Stimulated activated CD4-positive, alpha-beta T cell treated with anti-CD3 and anti-CD28 coated beads, Interleukin-2, amount 100 ng/mL, for 24 hours (primary cell): Measurements from ENCODE around the gene ANKRD13A.
"Not testable (repeated sequence)": the region's sequence is repeated elsewhere in the genome, so short reads cannot be mapped to it uniquely, and the experiment has no call there.

ENCODE experiments used
- DNase-seq, 2 donors: peaks; one replicate each; pipeline ENCODE4 v3.0.0-alpha.2; 2020

The ANKRD13A gene

DNA sequence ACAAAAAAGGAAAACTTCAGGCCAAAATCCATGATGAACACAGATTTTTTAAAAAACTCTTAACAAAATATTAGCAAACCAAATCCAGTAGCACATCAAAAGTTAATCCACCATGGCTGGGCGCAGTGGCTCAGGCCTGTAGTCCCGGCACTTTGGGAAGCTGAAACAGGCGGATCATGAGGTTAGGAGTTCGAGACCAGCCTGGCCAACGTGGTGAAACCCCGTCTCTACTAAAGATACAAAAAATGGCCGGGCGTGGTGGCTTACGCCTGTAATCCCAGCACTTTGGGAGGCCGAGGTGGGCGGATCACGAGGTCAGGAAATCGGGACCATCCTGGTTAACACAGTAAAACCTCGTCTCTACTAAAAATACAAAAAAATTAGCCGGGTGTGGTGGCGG lies 13.0 kb upstream of the ANKRD13A start:
- not testable (repeated sequence) for DNase-seq

- no peak for DNase-seq
Observed at GRCh38 chr12:109987615-109988014, 11.6 kb upstream of the ANKRD13A start.

DNA sequence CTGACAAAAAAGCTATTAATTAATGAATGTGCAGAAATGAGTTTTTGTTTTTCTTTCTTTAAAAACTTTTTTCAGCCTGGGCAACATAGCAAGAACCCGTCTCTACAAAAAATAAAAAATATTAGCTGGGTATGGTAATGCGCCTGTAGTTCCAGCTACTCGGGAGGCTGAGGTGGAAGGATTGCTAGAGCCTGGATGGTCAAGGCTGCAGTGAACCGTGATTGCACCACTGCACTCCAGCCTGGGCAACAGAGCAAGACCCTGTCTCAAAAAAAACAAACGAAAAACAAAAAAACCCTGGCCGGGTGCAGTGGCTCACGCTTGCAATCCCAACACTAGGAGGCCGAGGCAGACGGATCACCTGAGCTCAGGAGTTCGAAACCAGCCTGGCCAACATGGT lies 11.0 kb upstream of the ANKRD13A start:
- no peak for DNase-seq

DNA sequence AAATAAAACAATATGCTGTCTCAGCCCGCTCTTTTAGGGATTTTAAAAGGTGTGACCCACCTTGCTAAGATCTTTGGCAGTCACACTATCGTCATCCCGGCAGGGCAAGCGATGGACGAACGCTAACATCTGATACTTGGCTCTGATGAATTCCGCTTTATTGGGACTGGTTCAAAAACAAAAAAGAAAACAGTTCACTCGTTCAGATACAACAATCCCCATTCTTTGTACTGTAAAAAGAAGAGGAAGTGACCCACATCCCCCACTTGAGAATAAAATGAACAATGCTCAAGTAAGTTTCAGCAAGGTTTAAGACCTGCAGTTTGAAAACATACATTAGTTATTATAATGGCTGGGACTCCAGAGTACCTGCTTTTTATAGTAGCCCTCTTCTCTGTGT lies 10.3 kb upstream of the ANKRD13A start:
- DNase-seq: no peak

DNA sequence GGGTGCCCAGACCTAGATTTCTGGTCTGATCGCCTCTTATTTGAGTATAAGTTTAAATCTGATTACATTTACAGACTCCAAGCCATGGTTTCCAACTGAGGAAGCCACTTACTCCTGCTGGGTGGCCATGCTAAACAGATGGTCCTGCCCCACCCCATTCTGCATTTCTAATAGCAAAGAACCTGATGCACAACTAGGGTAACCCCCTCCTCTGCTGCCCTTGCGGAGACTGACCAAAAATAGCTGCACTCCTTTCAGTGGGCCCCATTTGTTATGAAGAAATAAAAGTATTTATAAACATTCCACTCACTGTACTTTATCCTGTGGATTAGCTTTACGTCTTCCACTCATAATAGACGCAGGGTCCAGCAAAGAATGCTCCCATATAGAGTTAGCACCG lies 9.8 kb upstream of the ANKRD13A start:
- DNase-seq: no peak

GRCh38 chr12:109991586-109991985 lies 7.6 kb upstream of the ANKRD13A start:
- DNase-seq: no peak

- DNase-seq: no peak
Observed at GRCh38 chr12:109993091-109993490, 6.1 kb upstream of the ANKRD13A start.

DNA sequence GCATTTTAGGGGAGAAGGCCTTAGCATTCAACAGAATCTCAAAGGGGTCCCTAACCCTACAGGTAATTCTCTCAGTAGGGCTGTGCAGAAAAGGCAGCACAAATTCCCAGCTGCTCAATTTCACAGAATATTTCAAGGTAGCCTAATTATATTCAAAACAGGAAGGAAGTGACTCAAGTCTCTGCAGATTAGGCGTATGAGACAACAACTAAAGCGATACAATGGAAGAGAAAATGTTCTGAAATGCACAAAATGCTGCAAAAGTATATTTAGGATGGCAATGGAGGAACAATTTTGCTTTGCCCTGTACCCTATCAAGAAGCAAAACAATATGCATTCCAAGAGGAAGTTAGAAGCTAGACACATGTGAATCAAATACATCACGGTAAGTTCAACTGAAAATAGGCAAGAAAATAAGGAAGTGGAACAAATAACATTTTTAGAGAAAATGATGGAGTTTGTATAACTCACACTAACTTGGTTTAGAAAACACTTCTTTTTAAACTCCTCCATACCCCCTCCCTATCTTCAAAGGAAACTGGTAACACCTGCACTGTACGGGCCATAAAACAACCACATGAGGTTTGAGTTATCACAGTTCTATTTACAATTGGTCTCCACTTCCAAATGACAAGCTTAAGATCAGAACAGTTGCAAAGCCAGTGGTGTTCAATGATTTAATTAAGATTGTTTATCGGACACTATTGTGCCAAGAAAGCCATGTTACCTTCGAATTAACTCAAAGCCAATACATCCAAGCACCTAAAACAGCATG lies 4.6 kb upstream of the ANKRD13A start:
- no peak for DNase-seq

GRCh38 chr12:109995361-109995685 lies 3.9 kb upstream of the ANKRD13A start:
- no peak for DNase-seq

- peak; percentile 93 for DNase-seq
Observed at GRCh38 chr12:109995686-109996482, 3.3 kb upstream of the ANKRD13A start, which contains the start of gene GIT2. GIT2 (minus strand) TSS chr12:109996368; CDS start chr12:109996224, 144 bp downstream.

DNA sequence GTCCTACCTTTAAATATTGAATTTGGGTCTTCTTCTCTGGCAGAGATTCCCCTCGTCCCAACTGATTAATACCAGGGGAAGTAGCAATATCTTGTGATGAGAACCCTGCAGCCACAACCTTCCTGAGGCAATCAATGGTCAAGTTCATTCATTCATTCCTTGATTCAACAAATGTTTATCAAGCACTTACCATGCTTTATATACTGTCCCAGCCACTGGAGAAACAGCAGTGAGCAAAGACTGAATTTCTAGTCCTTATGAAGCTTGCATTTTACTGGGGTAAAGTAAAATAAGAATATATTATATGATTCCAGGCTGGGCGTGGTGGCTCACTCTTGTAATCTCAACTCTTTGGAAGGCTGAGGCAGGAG lies 2.8 kb upstream of the ANKRD13A start:
- DNase-seq: no peak

DNA sequence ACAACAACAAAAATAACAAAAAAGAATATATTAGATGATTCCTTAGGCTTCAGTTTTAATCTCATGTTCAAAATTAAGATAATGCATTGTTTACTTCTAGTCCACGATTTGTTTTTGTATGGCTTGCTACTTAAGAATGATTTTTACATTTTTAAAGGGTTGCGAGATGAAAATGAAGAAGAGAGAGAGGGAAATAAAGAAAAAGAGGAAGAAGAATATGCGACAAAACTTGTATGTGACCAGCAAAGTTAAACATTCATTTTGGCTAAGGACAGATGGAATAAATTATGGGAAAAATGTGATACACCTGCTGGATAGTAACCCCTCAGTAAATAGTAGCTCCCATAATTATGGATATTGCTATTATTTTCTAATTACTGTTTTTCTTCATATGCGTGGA lies 1.8 kb upstream of the ANKRD13A start:
- DNase-seq: no peak

DNA sequence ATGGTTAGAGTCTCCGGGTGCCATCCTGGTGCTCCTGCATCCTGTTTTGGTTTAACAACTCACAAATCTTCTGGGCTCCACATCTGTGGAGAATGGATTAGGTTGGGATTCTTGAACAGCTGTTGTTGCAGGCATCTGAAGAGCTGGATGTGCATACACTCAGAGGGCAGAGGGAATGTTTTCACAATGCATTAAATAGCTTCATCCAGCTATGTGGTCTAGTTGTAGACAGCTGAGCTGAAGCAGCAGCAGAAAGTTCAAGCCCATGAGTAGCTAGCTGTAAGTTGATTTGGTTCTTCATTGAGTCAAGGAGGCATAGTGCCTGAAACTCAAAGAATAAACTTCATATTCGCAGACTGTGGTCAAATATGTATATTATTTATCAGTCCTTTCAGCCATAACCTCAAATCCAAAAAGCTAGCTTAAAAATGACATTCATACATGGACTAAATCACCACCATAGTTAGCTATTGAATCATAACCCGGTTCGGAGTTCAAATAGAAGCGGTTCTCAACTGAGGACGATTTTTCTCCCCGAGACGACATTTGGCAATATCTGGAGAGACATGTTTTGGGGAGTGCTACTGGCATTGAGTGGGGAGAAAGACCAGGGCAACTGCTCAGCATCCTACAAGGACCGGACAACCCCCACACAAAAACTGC lies 858 bp upstream of the ANKRD13A start:
- no peak for DNase-seq

GRCh38 chr12:109999649-109999971 lies 380 bp downstream of the ANKRD13A start:
- peak in 1 of 2 donors; percentile 25 for DNase-seq

- peak; percentile 29 to 34 for DNase-seq
Observed at GRCh38 chr12:109999983-110000505, 814 bp downstream of the ANKRD13A start.

DNA sequence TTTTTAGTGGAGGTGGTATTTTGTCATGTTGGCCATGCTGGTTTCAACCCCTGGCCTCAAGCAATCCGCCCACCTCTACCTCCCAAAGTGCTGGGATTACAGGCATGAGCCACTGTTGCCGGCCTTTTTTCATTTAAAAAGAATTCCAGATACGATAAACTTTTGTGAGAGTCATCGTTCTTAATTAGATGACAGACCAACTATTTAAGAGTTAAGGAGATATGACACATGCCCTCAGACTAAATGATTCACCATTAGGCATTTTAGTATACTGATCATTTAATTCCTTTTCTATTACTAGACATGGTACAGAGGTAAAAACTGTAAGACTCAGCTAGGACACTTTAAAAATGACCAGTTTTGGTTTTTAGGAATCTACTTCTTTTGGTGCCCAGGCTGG lies 2.4 kb downstream of the ANKRD13A start:
- no peak for DNase-seq

DNA sequence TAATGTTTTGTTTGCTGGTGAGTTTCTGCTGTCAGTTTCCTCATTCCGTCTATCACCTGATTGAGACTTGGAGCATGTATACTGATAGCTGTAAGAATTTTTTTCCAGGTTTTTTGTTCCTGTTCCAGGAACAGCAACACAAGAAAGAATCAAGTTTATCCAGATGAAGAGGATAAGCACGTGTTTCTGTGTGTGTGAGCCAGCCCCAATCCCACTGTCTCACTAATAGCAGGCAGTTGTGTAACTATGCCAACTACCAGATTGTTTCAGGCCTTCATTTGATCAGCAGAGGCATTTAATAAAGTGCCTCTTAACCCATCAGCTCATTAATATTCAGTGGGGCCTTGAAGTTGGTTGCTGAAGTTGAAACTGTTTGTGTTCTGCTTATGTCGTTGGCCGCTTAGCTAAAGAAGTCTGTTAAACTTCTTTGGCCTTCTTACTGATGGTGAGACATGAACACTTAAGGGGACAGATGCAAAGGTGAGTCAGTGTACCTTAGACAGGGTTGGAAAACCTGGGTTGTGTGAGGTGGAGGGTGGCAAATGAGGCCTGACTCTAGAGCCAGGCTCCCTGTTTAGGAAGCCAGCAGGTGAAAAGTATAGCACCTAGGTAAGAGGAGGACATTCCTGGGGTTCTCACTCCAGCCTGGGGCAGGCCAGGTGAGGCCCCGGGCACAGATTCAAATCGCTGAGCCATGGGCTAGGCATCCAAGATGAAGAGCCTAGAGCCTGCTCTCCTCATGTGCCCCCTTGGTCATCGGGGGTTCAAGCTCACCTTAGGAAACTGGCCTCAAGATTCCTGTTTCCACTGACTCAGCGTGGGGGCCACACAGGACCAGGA lies 3.7 kb downstream of the ANKRD13A start:
- no peak for DNase-seq

DNA sequence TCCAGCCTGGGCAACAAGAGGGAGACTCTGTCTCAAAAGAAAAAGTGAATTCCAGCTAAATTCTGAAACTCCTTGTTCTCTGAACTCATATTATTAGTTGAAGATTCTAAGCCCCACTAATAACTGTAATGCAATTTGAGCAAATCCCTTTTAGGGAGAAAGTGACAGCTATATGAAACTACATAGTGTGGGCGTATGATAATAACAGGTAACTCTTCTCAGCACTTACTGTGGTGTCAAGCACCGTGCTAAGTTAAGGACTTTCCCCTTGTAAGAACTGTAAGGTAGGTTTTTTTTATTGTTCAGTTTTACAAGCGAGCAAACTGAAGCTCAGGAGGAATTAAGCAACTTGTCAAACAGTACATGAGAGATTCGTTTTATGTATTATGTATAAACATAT lies 5.4 kb downstream of the ANKRD13A start:
- DNase-seq: no peak

DNA sequence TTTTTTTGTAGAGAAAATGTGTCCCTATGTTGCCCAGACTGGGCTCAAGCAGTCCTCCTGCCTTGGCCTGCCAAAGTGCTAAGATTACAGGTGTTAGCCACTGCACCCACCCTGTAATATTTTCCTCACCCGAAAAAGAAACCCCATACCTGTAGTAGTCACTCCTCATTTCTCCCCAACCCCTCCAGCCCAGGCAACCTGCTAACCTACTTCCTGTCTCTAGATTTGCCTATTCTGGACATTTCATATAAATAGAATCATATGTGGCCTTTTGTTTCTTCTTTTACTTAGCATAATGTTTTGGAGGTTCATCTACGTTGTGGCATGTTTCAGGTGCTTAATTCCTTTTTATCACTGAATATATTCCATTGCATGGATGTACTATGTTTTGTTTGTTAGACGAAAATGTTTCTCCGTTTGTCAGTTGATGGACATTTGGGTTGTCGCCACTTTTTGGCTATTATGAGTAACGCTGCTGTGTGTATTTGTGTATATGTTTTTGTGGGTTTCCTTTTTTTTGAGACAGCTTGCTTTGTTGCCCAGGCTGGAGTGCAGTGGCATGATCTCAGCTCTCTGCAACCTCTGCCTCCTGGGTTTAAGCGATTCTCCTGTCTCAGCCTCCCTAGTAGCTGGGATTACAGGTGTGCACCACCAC lies 6.2 kb downstream of the ANKRD13A start:
- peak; percentile 24 to 26 for DNase-seq

GRCh38 chr12:110006115-110006514 lies 6.9 kb downstream of the ANKRD13A start:
- DNase-seq: no peak

DNA sequence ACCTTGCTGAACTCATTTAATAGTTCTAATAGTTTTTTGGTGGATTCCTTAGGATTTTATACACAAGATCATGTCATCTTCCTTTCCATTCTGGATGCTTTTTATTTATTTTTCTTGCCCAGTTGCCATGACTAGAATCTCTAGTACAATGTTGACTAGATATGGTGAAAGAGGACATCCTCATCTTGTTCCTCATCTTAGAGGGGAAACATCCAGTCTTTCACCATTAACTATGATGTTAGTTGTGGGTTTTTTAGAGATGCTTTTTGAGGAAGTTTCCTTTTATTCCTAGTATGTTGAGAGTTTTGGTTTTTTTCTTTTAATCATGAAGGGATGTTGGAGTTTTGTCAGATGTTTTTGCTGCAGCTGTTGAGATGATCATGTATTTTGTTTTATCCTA lies 8.7 kb downstream of the ANKRD13A start:
- DNase-seq: no peak

GRCh38 chr12:110008681-110009398 lies 9.6 kb downstream of the ANKRD13A start:
- DNase-seq: peak; percentile 24 to 26
